Subcutaneous abdominal adipose tissue (tissue), 5 donors: Measurements from ENCODE around the gene ARID1A.

Experiments
- H3K27ac ChIP-seq: one replicate; pipeline ENCODE4 v1.7.0; 2013; ENCODE audit warnings: low read depth, mild to moderate bottlenecking, inconsistent platforms, low read length, moderate library complexity
- H3K27me3 ChIP-seq, 5 donors: one replicate each; pipeline ENCODE4 v1.7.0; 2013; ENCODE audit warnings: low read length in 5 of 5, inconsistent platforms in 1 of 5; ENCODE audit not compliant: control insufficient read depth in 5 of 5, insufficient read depth in 4 of 5
- H3K36me3 ChIP-seq, 5 donors: one replicate each; pipeline ENCODE4 v1.7.0; 2013; ENCODE audit warnings: low read length in 5 of 5; ENCODE audit not compliant: control insufficient read depth in 5 of 5, insufficient read depth in 5 of 5
- H3K4me1 ChIP-seq, 5 donors: one replicate each; pipeline ENCODE4 v1.7.0; 2013; ENCODE audit warnings: low read length in 5 of 5, mild to moderate bottlenecking in 3 of 5, moderate library complexity in 1 of 5; ENCODE audit not compliant: control insufficient read depth in 5 of 5, insufficient read depth in 5 of 5
- H3K4me3 ChIP-seq, 5 donors: one replicate each; pipeline ENCODE4 v1.7.0; 2013; ENCODE audit warnings: low read length in 5 of 5, low read depth in 1 of 5
- H3K9ac ChIP-seq, 5 donors: one replicate each; pipeline ENCODE4 v1.7.0; 2013; ENCODE audit warnings: low read length in 5 of 5, mild to moderate bottlenecking in 4 of 5, moderate library complexity in 3 of 5
- H3K9me3 ChIP-seq, 5 donors: one replicate each; pipeline ENCODE4 v1.7.0; 2013; ENCODE audit warnings: low read length in 5 of 5; ENCODE audit not compliant: control insufficient read depth in 5 of 5
- donor health status: healthy.
- donor health status: healthy.
- donor health status: healthy.
- donor health status: healthy.
- donor health status: healthy.

Gene ARID1A

DNA sequence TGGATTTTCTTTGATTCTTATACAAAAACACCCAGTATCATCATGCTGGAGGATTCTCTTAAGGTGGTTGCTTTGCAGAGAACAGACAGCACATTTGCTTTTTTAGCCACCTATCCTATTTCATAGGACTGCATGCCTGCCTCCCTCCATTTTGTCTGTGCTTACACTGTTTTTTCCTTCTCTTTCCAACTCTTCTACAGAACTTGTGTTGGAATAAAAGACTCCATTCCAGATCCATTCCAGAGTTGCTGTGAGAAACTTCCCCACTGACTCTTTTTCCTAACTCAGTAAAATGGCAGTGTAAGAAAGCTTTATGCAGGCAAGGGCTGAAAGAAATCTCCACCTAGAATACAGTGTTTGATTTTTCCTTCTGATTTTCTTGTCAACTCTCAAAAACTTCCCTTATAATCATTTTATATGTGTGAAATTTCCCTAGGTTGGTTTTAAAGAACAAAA, 5.2 kb upstream of the ARID1A start:
- Histone ChIP-seq H3K9ac (no peak overlapping the region), H3K27me3 (no peaks in the 10 kb centered on the region), H3K9me3 (no peaks in the 10 kb centered on the region), H3K4me1 (peaks cover 6 to 51% (median 43%) of the 10 kb centered on the region in 5 donors), H3K27ac (no peak overlapping the region), H3K36me3 (no peaks in the 10 kb centered on the region), H3K4me3 (no peak overlapping the region)

DNA sequence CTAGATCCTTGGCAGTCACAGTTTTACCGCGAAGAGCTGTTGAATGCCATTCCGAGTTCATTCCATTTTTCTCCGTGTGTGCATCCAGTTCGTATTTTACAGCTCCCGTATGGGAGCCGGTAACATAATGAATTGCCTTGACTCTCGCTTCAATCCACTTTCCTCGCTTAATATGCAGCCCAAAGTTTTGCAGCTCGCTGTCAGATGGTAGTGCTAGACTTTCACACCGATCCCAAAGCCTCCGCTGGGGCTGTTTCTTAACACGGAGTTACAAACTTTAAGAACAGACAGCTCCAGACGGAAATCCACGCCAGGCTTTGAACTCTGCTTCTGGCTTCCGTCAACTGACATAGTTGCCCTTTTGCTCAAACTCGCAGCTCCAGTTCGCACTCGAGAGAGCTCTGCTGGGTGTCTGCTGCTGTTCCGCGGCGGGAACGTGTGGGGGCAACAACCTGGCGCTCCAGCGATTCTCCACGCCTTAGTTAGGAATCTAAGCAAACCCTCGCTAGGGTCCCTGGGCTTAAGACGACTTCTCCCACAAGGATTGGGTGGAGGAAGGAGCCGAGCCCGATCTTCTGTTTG, 3.5 kb upstream of the ARID1A start:
- peak overlapping the region; percentile 96 for H3K27ac ChIP-seq
- H3K4me1 ChIP-seq, result peaks cover 6 to 51% (median 43%) of the 10 kb centered on the region in 5 donors
- H3K27me3 ChIP-seq, result no peaks in the 10 kb centered on the region
- peak overlapping the region; percentile 39 to 79 (median 50) for H3K9ac ChIP-seq
- no peaks in the 10 kb centered on the region for H3K9me3 ChIP-seq
- H3K36me3 ChIP-seq, result no peaks in the 10 kb centered on the region
- H3K4me3 ChIP-seq, result peak overlapping the region; percentile 70 to 90 (median 83)

DNA sequence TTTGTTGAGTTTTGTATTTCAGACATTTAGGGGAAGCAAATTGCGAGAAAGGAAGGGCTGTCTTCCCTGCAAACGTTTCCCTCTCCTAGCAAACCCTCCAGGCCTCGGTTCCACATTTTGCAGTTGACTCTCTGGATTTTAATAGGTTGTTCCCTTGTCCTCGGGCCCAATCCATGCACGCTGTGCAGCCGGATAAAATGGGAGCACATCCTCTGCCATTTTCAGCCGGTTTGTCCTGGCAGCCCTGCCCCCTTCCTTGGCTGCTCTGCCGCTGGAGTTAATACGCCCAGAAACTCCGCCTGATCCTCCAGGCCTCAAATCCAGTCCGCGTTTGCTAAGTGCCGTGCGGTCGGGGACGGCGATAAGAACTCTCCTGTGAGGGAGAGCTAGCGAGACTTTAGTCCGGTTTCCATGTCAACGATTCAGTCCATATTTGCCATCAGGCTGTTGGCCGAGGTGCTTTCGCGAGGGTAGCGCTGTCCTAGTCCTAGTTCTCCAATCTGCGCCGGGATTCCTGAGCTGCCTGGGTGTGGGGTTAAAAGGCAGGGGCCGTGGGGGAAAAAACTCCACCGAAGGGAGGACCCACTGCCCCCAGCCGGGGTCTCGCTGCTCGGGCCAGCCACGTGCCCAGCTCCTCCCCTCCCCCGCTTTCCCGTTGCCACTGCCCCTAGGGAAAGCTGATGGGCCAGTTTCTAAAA, 2.9 kb upstream of the ARID1A start:
- peak overlapping the region; percentile 96 for H3K27ac ChIP-seq
- peaks cover 6 to 54% (median 45%) of the 10 kb centered on the region in 5 donors for H3K4me1 ChIP-seq
- peak overlapping the region; percentile 70 to 90 (median 83) for H3K4me3 ChIP-seq
- no peaks in the 10 kb centered on the region for H3K27me3 ChIP-seq
- H3K36me3 ChIP-seq, result no peaks in the 10 kb centered on the region
- H3K9me3 ChIP-seq, result no peaks in the 10 kb centered on the region
- H3K9ac ChIP-seq, result peak overlapping the region; percentile 48 to 79 (median 75)

DNA sequence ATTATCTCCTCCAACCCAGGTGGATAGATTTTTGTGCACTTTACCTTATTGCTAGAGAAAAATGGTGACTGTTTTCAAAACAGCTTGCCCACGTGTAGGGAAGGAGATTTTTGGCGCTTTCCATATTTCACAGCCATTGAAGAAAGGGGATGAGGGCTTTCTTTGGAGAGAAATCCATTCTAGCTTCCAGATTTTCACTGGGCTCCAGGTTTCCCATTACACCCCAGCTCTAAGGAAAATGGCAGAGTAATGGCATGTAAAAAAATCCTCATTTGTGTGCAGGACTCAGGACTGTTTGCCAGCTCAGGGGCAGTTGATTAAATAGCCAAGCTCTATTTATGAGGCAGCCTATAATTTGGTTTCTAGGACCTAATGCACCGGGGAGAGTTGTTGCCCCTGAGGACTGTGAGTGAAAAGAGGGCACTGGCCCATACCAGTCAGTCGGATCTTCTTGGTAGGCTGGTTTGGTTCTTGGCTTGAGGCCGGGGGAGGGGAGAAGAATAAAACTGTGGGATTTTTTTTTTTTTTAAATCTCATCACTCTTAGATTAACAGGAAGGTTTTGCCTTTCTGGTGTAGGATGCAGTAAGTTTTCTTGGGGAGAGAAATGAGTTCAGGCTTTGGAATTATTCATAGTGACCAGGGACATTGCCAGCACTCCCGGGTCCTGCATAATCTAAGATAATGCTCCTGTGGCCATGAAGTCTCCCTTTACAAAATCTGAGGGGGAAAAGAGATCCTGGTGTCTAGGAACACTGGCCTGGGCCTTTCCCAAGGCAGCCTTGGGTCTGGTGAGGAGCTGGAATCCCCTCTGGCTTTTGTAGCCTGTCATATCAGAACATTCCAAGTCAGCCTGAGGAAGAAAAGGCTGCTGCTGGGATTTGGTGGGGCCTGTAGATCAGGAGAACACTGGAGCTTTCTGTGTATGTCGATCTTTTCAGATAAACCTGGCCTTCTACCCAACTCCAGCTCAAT, 1.9 kb upstream of the ARID1A start:
- Histone ChIP-seq H3K9me3 (no peaks in the 10 kb centered on the region), H3K9ac (peak overlapping the region in 4 of 5 donors; percentile 48 to 79 (median 77)), H3K4me1 (peaks cover 9 to 63% (median 54%) of the 10 kb centered on the region in 5 donors), H3K4me3 (peak overlapping the region; percentile 57 to 90 (median 76)), H3K27me3 (no peaks in the 10 kb centered on the region), H3K36me3 (no peaks in the 10 kb centered on the region), H3K27ac (peak overlapping the region; percentile 96)

DNA sequence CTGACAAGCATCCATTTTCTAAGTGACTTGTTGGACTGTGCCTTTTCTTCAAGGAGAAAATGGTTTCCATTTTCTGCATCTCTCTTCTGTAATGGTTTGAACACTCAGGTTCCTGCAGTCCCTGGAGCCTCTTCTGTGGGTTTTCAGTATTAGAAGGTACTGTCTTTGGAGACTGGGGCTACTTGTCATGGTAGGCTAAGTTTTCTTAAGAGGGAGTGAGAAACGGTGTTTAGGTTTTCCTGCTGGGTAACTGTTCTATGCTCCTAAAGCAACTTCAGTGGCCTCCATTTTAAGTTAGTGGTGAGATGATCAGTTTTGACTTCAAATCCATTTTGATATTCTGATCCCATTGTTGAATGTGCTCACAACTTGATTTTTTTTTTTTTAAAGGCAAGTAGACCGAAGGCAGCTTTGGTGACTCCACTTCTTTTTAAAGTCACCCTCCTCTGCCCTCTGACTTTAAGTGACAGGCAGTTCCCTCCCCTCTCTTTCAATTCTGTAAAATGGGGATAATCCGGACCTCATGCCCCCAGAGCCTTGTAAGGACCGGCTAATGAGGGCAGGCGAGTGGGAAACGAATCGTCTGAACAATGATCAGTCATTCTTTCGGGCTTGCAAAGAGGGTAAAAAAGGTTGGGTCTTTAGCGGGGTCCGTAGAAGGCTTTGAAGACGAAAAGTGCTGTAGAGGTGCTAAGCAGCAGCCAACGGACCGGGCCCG, 1.0 kb upstream of the ARID1A start:
- Histone ChIP-seq H3K4me1 (peaks cover 10 to 71% (median 63%) of the 10 kb centered on the region in 5 donors), H3K4me3 (peak overlapping the region; percentile 55 to 80 (median 72)), H3K9me3 (no peaks in the 10 kb centered on the region), H3K9ac (peak overlapping the region in 4 of 5 donors; percentile 69 to 79 (median 72)), H3K36me3 (no peaks in the 10 kb centered on the region), H3K27ac (peak overlapping the region; percentile 96), H3K27me3 (no peaks in the 10 kb centered on the region)

DNA sequence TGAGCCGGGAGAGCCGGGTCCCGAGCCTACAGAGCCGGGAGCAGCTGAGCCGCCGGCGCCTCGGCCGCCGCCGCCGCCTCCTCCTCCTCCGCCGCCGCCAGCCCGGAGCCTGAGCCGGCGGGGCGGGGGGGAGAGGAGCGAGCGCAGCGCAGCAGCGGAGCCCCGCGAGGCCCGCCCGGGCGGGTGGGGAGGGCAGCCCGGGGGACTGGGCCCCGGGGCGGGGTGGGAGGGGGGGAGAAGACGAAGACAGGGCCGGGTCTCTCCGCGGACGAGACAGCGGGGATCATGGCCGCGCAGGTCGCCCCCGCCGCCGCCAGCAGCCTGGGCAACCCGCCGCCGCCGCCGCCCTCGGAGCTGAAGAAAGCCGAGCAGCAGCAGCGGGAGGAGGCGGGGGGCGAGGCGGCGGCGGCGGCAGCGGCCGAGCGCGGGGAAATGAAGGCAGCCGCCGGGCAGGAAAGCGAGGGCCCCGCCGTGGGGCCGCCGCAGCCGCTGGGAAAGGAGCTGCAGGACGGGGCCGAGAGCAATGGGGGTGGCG, 371 bp downstream of the ARID1A start:
- peak overlapping the region; percentile 96 for H3K27ac ChIP-seq
- H3K4me1 ChIP-seq, result peaks cover 19 to 74% (median 66%) of the 10 kb centered on the region in 5 donors
- no peaks in the 10 kb centered on the region for H3K27me3 ChIP-seq
- peak overlapping the region in 4 of 5 donors; percentile 72 to 90 (median 78) for H3K9ac ChIP-seq
- H3K9me3 ChIP-seq, result no peaks in the 10 kb centered on the region
- H3K4me3 ChIP-seq, result peak overlapping the region in 4 of 5 donors; percentile 70 to 80 (median 74)
- H3K36me3 ChIP-seq, result no peaks in the 10 kb centered on the region

DNA sequence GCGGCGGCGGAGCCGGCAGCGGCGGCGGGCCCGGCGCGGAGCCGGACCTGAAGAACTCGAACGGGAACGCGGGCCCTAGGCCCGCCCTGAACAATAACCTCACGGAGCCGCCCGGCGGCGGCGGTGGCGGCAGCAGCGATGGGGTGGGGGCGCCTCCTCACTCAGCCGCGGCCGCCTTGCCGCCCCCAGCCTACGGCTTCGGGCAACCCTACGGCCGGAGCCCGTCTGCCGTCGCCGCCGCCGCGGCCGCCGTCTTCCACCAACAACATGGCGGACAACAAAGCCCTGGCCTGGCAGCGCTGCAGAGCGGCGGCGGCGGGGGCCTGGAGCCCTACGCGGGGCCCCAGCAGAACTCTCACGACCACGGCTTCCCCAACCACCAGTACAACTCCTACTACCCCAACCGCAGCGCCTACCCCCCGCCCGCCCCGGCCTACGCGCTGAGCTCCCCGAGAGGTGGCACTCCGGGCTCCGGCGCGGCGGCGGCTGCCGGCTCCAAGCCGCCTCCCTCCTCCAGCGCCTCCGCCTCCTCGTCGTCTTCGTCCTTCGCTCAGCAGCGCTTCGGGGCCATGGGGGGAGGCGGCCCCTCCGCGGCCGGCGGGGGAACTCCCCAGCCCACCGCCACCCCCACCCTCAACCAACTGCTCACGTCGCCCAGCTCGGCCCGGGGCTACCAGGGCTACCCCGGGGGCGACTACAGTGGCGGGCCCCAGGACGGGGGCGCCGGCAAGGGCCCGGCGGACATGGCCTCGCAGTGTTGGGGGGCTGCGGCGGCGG, 1.0 kb downstream of the ARID1A start:
- peaks cover 23 to 76% (median 68%) of the 10 kb centered on the region in 5 donors for H3K4me1 ChIP-seq
- peak overlapping the region; percentile 59 for H3K27ac ChIP-seq
- no peaks in the 10 kb centered on the region for H3K36me3 ChIP-seq
- peak overlapping the region in 4 of 5 donors; percentile 70 to 80 (median 74) for H3K4me3 ChIP-seq
- no peaks in the 10 kb centered on the region for H3K27me3 ChIP-seq
- peak overlapping the region in 4 of 5 donors; percentile 72 to 90 (median 78) for H3K9ac ChIP-seq
- no peaks in the 10 kb centered on the region for H3K9me3 ChIP-seq

DNA sequence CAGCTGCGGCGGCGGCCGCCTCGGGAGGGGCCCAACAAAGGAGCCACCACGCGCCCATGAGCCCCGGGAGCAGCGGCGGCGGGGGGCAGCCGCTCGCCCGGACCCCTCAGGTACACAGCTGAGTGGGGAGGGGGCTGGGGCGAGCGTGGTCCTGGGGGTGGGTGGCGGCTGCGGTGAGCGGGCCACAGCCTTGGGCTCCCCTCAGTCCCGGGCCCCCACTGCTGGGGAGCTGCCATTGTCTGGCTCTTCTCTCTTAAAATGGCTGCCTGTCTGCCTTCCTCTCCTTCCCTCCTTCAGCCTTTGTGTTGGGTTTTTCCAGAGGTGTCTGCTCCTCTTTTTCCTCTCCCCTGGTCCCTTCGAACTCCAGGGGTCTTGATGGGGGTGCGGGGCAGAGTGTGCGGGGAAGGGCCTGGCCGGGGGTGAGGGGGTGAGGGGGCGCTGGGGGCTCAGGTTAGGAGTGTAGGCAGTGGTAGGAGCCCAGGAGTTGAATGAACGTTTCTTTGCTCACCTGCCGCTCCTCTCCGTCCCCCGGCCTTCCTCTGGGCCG, 1.7 kb downstream of the ARID1A start:
- Histone ChIP-seq H3K9ac (peak overlapping the region in 4 of 5 donors; percentile 68 to 90 (median 80)), H3K27ac (peak overlapping the region; percentile 59), H3K27me3 (no peaks in the 10 kb centered on the region), H3K36me3 (no peaks in the 10 kb centered on the region), H3K9me3 (no peaks in the 10 kb centered on the region), H3K4me1 (peaks cover 27 to 77% (median 72%) of the 10 kb centered on the region in 5 donors), H3K4me3 (peak overlapping the region; percentile 70 to 80 (median 77))
